Stimulated activated effector memory CD8-positive, alpha-beta T cell treated with anti-CD3 and anti-CD28 coated beads, Interleukin-12 subunit alpha, Interleukin-12 subunit beta, amount 100 ng/mL, for 72 hours (primary cell): ENCODE data around the gene SERPINE3.

Source experiments
- ATAC-seq: fragments of 150-1000 bp; cut with Tn5 transposase; 2 replicates; pipeline ENCODE4 v1.10.0; 2021
- DNase-seq, 2 donors: peaks; one replicate each; pipeline ENCODE4 v3.0.0; 2021 to 2022; ENCODE audit warnings: low spot score in 2 of 2
- H3K27ac Mint-ChIP-seq: one replicate; pipeline ENCODE4 v1.8.0; 2022; ENCODE audit warnings: mild to moderate bottlenecking, mixed read lengths
- H3K36me3 Mint-ChIP-seq: one replicate; pipeline ENCODE4 v1.8.0; 2022; ENCODE audit warnings: mild to moderate bottlenecking, mixed read lengths
- H3K4me1 Mint-ChIP-seq: one replicate; pipeline ENCODE4 v1.8.0; 2022; ENCODE audit warnings: mixed read lengths
- H3K4me3 Mint-ChIP-seq: one replicate; pipeline ENCODE4 v1.8.0; 2022; ENCODE audit warnings: mild to moderate bottlenecking, mixed read lengths
- H3K9me3 Mint-ChIP-seq: one replicate; pipeline ENCODE4 v1.8.0; 2022; ENCODE audit warnings: mixed read lengths

The SERPINE3 gene

GRCh38 chr13:51341232-51341631 lies 1.7 kb downstream of the SERPINE3 start:
- H3K4me3 Mint-ChIP-seq = no peak overlapping the region
- no peak for DNase-seq
- no peaks in the 10 kb centered on the region for H3K4me1 Mint-ChIP-seq
- H3K36me3 Mint-ChIP-seq = no peaks in the 10 kb centered on the region
- H3K9me3 Mint-ChIP-seq = no peaks in the 10 kb centered on the region
- ATAC-seq = peak; percentile 44
- no peak overlapping the region for H3K27ac Mint-ChIP-seq

GRCh38 chr13:51341791-51342190 lies 2.3 kb downstream of the SERPINE3 start:
- no peak overlapping the region for H3K4me3 Mint-ChIP-seq
- H3K27ac Mint-ChIP-seq = no peak overlapping the region
- no peaks in the 10 kb centered on the region for H3K9me3 Mint-ChIP-seq
- ATAC-seq (no peak), DNase-seq (no peak)
- no peaks in the 10 kb centered on the region for H3K36me3 Mint-ChIP-seq
- H3K4me1 Mint-ChIP-seq = no peaks in the 10 kb centered on the region

DNA sequence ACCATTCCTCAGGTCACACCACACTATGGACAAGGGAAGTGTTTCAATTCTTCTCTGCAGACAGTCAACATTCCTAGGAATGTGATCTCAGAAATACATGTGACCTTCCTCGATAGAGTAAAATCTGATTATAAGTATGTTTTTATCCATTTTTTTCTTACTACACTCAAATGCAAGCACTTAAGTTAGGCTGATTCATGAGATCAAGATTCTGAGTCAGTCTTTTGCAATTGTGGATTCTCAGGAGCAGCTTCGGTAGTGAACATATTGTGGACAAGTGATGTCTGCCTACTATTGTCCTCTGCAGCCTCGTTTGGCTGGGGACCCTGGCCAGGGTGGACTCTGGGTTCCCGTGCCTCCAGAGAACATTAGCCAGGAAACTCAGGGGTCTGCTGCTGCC lies 3.2 kb downstream of the SERPINE3 start:
- DNase-seq = no peak
- ATAC-seq = no peak
- no peak overlapping the region for H3K27ac Mint-ChIP-seq
- no peaks in the 10 kb centered on the region for H3K9me3 Mint-ChIP-seq
- H3K4me1 Mint-ChIP-seq = no peaks in the 10 kb centered on the region
- H3K4me3 Mint-ChIP-seq = no peak overlapping the region
- H3K36me3 Mint-ChIP-seq = no peaks in the 10 kb centered on the region

DNA sequence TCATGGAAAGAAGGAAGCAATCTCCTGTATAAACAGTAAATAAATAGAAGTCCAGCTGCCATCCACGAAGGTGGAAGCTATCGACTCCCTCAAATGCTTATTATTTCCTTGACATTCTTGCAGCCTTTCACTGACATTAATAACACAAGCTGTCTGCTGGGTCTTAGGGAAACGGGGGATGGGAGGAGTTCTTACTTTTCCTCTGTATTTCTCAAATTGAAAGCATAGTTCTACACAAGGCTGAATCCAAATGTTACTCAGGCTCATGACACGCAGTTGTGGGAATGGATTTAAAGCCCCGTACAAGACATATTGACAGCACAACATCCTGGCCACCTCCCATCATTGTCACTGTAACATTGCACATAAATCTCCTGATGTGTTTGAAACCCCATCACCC lies 4.0 kb downstream of the SERPINE3 start:
- no peak overlapping the region for H3K4me3 Mint-ChIP-seq
- no peak overlapping the region for H3K27ac Mint-ChIP-seq
- DNase-seq (no peak), ATAC-seq (no peak)
- no peaks in the 10 kb centered on the region for H3K9me3 Mint-ChIP-seq
- H3K4me1 Mint-ChIP-seq = no peaks in the 10 kb centered on the region
- no peaks in the 10 kb centered on the region for H3K36me3 Mint-ChIP-seq

DNA sequence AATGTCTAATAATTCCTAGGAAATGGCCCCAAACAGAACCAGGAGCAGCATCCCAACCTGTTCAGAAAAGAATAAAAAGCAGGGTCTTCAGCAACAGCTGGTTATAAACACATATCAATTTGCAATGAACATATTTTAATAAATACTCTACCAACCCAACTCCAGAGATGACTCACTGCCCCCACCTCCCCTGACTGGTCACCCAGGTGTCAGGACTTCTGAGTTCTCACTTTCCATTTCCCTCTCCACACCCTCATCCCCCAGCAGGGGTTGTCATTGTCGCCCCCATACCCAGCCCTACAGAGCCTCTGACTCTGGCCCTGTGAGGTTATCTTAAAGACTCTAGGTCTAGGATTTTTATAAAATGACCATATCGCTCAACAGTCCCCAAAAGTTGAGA lies 6.9 kb downstream of the SERPINE3 start:
- no peak overlapping the region for H3K4me3 Mint-ChIP-seq
- no peaks in the 10 kb centered on the region for H3K9me3 Mint-ChIP-seq
- no peaks in the 10 kb centered on the region for H3K36me3 Mint-ChIP-seq
- DNase-seq (no peak), ATAC-seq (no peak)
- no peak overlapping the region for H3K27ac Mint-ChIP-seq
- no peaks in the 10 kb centered on the region for H3K4me1 Mint-ChIP-seq

- no peak for ATAC-seq
- H3K36me3 Mint-ChIP-seq = no peaks in the 10 kb centered on the region
- H3K27ac Mint-ChIP-seq = no peak overlapping the region
- H3K9me3 Mint-ChIP-seq = no peaks in the 10 kb centered on the region
- no peak for DNase-seq
- no peaks in the 10 kb centered on the region for H3K4me1 Mint-ChIP-seq
- H3K4me3 Mint-ChIP-seq = no peak overlapping the region
Measured at GRCh38 chr13:51347099-51347498, 7.6 kb downstream of the SERPINE3 start.

GRCh38 chr13:51348069-51348967 lies 8.8 kb downstream of the SERPINE3 start:
- no peaks in the 10 kb centered on the region for H3K9me3 Mint-ChIP-seq
- no peaks in the 10 kb centered on the region for H3K4me1 Mint-ChIP-seq
- H3K4me3 Mint-ChIP-seq = no peak overlapping the region
- DNase-seq = no peak
- H3K36me3 Mint-ChIP-seq = no peaks in the 10 kb centered on the region
- no peak overlapping the region for H3K27ac Mint-ChIP-seq
- no peak for ATAC-seq

DNA sequence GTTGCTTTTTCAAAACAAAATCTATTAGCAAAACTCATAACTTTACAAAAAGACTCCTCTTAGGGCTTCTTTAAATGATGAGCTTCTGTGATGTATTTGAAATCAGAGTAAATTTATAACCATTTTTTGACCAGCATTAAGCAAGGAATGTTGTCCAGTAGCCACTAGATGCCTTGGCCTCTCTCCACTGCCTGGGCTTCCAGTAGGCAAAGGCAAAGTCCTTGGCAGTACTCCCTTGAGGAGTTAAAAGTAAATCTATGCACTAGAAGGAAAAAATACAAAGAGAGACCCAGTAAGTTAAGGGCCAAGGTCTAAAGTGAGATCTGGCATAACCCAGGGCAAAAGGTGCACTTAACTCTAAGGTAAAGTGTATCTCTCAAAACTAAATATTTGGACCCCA lies 9.5 kb downstream of the SERPINE3 start:
- H3K9me3 Mint-ChIP-seq = no peaks in the 10 kb centered on the region
- H3K4me1 Mint-ChIP-seq = no peaks in the 10 kb centered on the region
- no peak overlapping the region for H3K4me3 Mint-ChIP-seq
- no peak for DNase-seq
- no peak overlapping the region for H3K27ac Mint-ChIP-seq
- no peak for ATAC-seq
- H3K36me3 Mint-ChIP-seq = no peaks in the 10 kb centered on the region

DNA sequence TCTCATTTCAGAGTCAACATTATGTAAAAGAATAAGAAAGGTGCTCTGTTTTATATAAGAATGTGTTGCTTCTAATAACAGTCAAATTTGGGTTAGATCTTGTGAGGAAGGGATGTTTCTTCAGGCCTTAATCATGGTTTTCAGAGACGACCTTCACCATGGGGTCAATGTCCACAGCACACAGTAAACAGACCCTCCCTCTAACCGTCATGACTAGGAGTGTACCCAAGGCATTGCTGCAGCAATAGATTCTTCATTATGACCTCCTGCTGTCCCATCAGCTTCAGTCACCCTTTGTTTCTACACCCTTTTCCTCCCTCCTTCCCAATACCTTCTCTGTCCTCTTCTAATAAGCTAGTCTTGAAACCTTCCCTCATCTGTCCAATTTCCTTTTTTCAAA lies 15.7 kb downstream of the SERPINE3 start:
- Mint-ChIP-seq H3K36me3 (no peaks in the 10 kb centered on the region), H3K27ac (no peak overlapping the region), H3K4me1 (no peaks in the 10 kb centered on the region), H3K9me3 (no peaks in the 10 kb centered on the region), H3K4me3 (no peak overlapping the region)
- ATAC-seq (no peak), DNase-seq (no peak)

GRCh38 chr13:51357928-51358595 lies 18.6 kb downstream of the SERPINE3 start:
- H3K9me3 Mint-ChIP-seq = no peaks in the 10 kb centered on the region
- peaks cover 26% of the 10 kb centered on the region for H3K36me3 Mint-ChIP-seq
- no peak overlapping the region for H3K4me3 Mint-ChIP-seq
- DNase-seq = no peak
- no peaks in the 10 kb centered on the region for H3K4me1 Mint-ChIP-seq
- no peak for ATAC-seq
- H3K27ac Mint-ChIP-seq = no peak overlapping the region

GRCh38 chr13:51359352-51359751 lies 19.9 kb downstream of the SERPINE3 start:
- ATAC-seq (no peak), DNase-seq (no peak)
- Mint-ChIP-seq H3K9me3 (no peaks in the 10 kb centered on the region), H3K36me3 (peaks cover 39% of the 10 kb centered on the region), H3K27ac (no peak overlapping the region), H3K4me3 (no peak overlapping the region), H3K4me1 (no peaks in the 10 kb centered on the region)

DNA sequence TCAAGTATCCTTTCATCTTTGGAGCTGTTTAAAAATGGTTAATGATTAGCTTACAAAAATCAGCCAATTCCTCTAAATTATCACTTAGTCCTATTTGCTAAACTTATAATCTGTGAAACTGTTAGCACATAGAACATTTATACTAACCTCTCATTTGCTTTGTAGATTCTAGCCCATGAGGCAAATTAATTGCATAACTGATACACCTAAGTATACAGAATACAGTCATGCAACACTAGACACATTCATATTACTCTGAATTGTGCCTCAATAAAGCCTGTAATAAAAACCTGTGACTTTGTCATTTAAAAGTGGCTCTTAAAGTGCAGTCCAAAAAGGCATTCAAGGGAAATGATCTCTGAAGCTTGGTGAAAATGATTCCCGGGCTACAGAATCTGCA lies 21.0 kb downstream of the SERPINE3 start:
- DNase-seq = no peak
- Mint-ChIP-seq H3K27ac (peak overlapping the region; percentile 16), H3K9me3 (no peaks in the 10 kb centered on the region), H3K36me3 (peaks cover 51% of the 10 kb centered on the region), H3K4me1 (no peaks in the 10 kb centered on the region), H3K4me3 (no peak overlapping the region)
- no peak for ATAC-seq

- Mint-ChIP-seq H3K4me3 (no peak overlapping the region), H3K9me3 (no peaks in the 10 kb centered on the region), H3K4me1 (no peaks in the 10 kb centered on the region), H3K27ac (peak overlapping the region; percentile 26), H3K36me3 (peaks cover 57% of the 10 kb centered on the region)
- DNase-seq = no peak
- no peak for ATAC-seq
Measured at GRCh38 chr13:51361106-51361505, 21.6 kb downstream of the SERPINE3 start.

- Mint-ChIP-seq H3K36me3 (peaks cover 82% of the 10 kb centered on the region), H3K4me1 (no peaks in the 10 kb centered on the region), H3K4me3 (no peak overlapping the region), H3K27ac (peak overlapping the region; percentile 50), H3K9me3 (no peaks in the 10 kb centered on the region)
- ATAC-seq (no peak), DNase-seq (no peak)
Measured at GRCh38 chr13:51363625-51364024, 24.1 kb downstream of the SERPINE3 start.

DNA sequence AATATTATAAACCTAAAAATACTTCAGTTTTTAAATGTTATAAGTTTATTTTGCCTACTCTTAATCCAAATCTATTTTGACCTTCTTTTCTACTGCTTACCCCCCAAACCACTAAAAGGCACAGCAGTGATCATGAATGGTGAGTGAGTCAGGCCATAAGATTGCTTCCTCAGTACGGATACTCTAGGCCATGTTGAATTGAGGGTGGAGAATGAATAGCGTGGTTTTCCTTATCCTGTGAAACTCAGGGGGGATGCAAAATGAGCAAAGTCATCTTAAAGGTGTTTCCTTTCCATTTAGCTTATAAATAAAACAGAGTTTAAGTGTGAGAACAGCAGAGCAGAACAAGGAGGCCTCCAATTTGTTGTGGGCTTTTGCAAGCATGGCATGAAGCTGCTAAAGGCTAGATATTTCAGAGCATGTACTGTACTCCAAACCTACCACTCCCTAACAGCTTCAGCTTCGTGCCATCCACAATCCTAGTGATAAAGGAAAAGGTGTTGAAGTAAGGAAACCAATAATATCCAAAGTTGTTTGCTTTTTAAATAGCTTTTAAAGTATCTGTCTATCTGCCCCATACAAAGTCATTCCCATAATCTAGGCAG lies 25.0 kb downstream of the SERPINE3 start:
- H3K36me3 Mint-ChIP-seq = peaks cover 91% of the 10 kb centered on the region
- no peaks in the 10 kb centered on the region for H3K9me3 Mint-ChIP-seq
- ATAC-seq (no peak), DNase-seq (no peak)
- no peak overlapping the region for H3K4me3 Mint-ChIP-seq
- no peak overlapping the region for H3K27ac Mint-ChIP-seq
- no peaks in the 10 kb centered on the region for H3K4me1 Mint-ChIP-seq

DNA sequence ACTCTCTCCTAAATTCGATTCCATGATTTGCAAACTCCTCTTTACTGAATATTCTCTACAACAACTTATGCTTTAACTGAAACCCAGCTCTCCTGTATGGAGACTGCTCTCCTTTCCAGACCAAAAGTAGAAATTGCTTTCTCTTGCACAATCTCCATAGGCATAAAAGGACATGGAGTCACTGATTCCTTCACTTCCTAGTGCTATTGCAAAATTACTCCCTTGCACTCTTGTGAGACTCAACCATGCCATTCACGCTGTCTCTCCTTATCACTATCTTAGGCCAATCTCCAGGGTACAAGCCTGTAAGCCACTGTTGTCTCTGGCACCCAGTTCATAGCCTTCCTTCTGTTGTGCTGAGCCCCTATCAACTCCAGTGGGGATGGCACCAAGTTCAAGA lies 30.6 kb downstream of the SERPINE3 start:
- no peak for DNase-seq
- Mint-ChIP-seq H3K9me3 (no peaks in the 10 kb centered on the region), H3K27ac (peak overlapping the region; percentile 1), H3K36me3 (peaks cover 49% of the 10 kb centered on the region), H3K4me3 (no peak overlapping the region), H3K4me1 (peaks cover 4% of the 10 kb centered on the region)
- no peak for ATAC-seq
